ENCODE measurements around the gene ATP5F1E.
"Not testable (repeated sequence)": the region's sequence is repeated elsewhere in the genome, so short reads cannot be mapped to it uniquely, and the experiment has no call there.

ATP5F1E gene

DNA sequence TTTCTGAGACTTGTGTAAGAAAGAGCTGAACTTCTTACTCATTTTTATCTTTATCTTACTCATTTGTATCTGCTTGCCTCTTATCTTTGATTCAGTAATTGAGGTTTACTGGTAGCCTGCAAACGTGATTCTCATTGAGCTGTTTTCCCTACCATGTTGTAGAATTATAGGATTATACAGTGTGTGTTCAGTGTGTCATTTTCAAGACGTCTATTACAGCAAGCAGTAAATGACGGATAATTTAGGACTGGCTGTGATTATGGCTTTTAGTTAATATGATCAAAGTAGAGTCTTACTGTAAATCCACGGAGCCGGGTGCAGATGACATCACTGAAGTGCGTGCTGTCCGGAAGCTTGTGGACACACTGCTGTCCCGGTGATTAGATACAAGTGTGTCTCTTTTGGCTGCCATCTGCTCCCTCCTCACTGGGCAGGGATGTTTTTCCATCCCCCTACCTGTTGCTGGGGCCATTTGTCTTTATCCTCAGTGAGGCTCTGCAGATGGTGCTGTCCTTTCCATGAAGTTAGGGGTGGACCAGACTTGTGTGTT, 45.1 kb downstream of the ATP5F1E start:
- no peak for DNase-seq

DNA sequence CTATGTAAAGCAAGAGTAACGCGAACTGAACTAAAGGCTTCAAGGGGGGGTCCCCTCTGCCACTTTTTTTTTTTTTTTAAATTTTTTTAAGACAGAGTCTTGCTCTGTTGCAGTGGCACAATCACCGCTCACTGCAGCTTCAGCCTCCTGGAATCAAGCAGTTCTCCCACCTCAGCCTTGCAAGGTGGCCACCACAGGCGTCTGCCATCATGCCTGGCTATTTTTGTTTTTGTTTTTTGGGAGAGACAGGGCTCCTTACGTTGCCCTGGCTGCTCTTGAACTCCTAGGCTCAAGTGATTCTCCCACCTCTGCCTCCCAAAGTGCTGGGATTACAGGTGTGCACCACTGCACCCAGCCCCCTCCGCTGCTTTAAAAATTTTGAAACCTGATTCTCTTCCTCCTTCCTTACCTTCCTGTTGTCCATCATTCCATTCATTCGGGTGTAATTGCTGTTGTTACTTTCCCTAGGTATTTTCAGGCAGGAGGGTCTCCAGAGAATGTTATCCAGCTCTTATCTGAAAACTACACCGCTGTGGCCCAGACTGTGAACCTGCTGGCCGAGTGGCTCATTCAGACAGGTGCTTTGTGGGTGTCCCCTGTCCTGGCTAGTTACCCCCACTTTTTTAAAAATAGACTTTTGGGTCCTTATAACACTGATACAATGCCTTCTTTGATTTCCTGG, 45.7 kb downstream of the ATP5F1E start:
- no peak for DNase-seq

DNA sequence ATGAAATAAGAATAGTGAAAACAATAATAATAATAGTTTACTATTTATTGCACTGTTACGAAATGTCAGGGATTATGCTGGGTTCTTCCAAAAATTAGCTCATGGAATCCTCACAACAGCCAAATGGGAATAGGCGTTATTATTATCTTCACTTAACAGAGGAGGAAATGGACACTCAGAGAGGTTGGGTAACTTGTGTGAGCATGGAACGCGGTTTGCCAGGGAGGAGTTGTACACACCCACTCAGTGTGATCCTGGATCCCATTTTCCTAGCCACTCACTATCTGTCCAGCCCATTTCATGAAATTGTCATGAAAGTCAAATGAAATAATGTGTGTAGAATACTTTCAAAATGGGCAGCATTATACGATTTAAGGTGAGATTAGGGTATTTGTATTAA, 46.5 kb downstream of the ATP5F1E start:
- no peak for DNase-seq

DNA sequence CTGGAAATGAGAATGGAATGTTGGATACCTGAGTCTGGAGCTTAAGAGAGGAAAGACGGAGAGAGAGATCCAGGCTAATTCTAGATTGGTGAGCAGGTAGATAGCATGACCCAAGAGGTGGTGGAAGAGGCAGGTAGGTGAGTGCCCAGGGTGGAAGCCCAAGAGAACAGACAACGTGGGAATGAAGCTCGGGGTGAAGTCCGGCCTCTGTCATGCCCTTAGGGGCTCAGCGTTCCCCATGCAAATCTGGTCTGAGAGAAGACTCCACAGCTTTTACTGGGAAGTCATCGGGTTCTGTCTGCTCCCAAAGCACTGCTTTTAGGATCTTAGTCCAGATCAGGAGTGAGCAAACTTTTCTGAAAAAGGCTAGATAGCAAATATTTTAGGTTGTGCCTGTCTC, 47.4 kb downstream of the ATP5F1E start:
- no peak for DNase-seq

DNA sequence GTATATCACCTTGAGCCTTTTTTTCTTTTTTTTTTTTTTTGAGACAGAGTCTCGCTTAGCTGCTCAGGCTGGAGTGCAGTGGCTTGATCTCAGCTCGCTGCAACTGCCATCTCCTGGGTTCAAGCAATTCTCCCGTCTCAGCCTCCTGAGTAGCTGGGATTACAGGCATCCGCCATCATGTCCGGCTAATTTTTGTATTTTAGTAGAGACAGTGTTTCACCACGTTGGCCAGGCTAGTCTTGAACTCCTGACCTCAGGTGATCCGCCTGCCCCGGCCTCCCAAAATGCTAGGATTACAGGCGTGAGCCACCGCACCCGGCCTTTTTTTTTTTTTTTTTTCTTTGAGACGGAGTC, 49.0 kb downstream of the ATP5F1E start:
- not testable (repeated sequence) for DNase-seq

DNA sequence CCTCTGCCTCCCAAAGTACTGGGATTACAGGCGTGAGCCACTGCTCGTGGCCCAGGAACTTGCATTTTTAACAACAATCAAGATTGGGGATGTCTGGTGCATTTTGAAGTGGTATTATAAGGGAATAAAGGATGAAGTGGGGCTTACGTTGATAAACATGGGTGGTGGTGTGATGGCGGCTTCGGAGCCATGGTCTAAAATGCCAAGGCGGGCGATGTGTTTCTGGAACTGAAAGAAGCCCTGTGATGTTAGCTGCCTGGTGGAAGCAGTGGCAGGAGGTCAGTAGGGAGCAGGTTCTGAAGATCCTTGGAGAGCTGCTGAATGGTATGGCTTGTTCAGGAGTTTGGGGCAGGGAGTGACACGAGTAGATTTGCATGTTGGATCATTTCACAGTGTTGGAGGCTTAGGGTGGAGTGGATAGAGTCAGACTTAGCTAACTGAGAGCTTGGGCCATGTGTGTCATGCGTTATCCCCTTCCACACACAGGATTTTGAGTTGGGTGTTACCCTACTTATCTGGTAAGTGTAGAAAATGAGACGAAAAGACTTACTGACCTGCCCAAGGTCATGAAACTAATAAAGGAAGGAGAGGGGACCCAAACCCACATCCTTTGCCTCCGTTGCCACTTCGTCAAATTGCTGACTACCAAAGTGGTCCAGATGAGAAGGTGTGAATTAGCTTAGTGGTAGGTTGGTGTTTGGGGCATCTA, 49.6 kb downstream of the ATP5F1E start:
- no peak for DNase-seq

DNA sequence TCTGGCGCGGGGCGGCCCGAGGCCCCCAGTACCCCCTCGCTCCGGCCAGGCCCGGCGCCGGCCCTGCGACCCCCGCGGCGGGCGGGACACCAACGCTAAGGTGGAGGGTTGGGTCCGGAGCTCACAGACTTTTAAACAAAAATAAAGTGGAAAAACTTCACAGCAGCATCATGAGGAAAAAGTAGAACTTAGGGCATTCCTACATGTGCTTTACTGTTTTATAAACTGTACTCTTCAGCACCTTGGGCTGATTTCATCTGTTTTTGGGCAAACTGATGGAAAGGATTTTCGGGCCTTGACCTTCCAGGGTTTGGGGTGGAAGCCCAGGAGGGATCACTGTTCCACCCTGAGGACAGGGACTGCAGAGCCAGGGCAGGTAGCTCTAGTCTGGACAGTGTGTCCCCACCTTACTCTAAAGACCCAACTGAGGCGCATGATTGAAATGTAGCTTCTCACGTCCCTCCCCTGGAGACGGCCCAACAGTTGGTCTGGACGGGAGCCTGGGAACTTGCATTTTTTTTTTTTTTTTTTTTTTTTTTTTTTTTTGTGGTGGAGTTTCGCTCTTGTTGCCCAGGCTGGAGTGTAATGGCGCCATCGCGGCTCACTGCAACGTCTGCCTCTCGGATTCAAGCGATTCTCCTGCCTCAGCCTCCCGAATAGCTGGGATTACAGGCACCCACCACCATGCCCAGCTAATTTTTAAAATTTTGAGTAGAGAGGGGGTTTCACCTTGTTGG, 50.3 kb downstream of the ATP5F1E start:
- DNase-seq, result no peak

DNA sequence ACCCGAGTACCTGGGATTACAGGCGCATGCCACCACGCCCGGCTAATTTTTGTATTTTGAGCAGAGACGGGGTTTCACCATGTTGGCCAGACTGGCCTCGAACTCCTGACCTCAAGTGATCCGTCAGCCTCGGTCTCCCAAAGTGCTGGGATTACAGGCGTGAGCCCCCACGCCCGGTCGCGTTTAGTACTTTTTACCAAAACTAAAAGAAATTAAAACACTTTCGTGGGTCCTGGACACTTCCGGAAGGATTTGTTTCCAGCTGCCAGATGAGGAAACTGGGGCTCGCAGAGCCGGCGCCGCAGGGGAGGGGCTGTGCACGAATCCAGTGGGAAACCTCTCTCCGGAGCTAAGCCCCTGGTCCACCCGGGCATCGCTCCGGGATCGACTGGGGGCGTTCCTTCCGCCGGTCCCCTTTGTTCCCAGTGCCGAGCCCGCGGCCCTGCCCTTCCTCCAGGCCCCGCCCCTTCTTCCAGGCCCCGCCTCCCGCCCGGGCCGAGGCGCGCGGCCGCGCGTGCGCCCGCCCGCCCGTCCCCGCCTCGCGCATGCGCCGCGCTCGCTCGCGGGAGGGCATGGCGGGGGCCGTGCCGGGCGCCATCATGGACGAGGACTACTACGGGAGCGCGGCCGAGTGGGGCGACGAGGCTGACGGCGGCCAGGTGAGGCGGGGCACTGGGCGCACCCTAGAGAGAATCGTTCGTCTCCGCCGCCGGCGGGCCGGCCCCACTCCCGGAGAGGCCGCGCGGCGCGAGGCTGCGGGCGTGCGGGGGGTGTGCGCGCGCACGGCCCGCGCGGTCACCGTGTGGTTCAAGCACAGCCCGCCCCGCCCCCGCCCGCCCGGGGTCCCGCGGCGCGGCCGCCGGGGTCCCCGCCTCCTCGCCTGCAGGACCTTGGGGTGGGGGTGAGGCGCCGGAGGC, 51.2 kb downstream of the ATP5F1E start, which contains the start of gene NELFCD:
NELFCD (plus strand) TSS at position 546 of the 917 bp plus-strand sequence; CDS start at position 600, 54 bp downstream.
- peak; percentile 88 for DNase-seq

DNA sequence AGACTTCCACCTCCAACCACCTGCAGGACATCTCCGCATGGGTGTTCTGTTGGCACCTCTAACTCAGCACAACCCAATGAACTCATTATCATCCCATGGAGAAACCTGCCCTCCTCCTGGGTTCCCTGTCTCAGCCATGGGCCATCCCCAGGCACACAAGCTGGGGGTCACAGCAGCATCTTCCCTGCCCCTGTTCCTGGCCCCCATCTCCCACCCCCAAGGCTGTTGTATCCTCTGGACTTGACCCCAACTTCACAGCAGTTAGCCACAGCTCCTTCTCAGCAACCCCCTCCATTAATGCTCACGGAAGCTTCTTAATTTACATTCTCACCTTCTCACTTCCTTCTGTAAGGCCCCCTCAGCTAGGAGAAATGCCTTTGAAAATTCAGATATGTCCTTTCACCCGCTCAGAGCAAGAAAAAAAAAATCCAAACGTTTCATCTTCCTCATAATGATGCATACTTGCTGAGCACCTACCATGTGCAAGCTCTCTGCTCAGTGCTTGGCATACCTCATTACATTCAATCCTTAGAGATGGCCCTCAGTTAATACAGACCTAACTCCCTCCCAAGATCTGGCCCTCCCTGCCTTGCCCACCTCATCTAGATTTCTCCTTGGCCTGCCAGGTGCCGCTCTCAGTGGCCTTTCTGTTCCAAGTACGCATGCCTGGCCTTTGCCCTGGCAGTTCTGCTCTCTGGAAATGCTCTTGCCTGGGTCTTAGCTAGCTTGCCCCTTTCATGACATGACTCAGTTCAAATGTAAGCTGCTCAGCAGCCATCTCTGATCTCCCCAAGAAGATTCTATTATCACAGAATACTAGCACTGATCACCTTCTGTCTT, 53.6 kb downstream of the ATP5F1E start:
- DNase-seq, result no peak

DNA sequence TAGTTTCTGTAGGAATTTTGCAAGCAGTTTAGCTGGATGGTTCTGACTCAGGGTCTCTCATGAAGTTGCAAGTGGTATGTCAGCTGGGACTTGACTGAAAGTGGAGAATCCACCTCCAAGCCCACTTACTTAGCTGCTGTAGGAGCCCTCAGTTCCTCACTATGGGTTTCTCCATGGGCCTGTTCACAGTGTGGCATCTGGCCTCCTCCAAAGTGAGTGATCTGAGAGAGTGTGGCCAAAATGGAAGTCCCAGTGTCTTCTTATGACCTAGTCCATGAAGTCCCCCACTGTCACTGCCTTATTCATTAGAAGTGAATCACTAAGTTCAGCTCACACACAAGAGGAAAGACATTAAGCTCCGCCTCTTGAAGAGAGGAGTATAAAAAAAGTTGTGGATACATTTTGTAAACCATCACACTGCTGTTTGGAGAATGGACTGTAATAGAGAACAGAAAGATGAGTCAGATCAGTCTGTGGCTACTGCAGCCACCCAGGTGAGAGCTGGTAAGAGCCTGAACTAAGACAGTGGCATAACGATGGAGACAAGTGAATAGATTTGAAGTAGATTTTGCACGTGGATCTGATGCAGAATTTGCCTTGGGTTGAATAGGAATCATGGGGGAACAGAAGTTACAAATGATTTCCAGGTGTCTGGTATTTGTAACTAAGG, 55.9 kb downstream of the ATP5F1E start:
- no peak for DNase-seq

Data from CD4-positive, alpha-beta T cell treated with Interleukin-15 for 1 hour (primary cell).